B cell (primary cell): Measurements from ENCODE around the gene MS4A7.

ENCODE experiments used
- EZH2 ChIP-seq: IDR thresholded peaks from 2 replicates; pipeline ENCODE4 v1.6.1; 2012; ENCODE audit warnings: borderline replicate concordance, low read depth, mild to moderate bottlenecking, moderate library complexity, low read length; ENCODE audit not compliant: insufficient read depth, poor library complexity, severe bottlenecking
- TF ChIP-seq, protein P1 (sequence below): fragments of 200-600 bp; IDR thresholded peaks from one replicate; pipeline ENCODE4 v1.8.0; 2022; ENCODE audit warnings: antibody characterized with exemption, mild to moderate bottlenecking

GRCh38 chr11:60371386-60371785 lies 6.9 kb upstream of the MS4A7 start:
- TF ChIP-seq, protein P1, sequence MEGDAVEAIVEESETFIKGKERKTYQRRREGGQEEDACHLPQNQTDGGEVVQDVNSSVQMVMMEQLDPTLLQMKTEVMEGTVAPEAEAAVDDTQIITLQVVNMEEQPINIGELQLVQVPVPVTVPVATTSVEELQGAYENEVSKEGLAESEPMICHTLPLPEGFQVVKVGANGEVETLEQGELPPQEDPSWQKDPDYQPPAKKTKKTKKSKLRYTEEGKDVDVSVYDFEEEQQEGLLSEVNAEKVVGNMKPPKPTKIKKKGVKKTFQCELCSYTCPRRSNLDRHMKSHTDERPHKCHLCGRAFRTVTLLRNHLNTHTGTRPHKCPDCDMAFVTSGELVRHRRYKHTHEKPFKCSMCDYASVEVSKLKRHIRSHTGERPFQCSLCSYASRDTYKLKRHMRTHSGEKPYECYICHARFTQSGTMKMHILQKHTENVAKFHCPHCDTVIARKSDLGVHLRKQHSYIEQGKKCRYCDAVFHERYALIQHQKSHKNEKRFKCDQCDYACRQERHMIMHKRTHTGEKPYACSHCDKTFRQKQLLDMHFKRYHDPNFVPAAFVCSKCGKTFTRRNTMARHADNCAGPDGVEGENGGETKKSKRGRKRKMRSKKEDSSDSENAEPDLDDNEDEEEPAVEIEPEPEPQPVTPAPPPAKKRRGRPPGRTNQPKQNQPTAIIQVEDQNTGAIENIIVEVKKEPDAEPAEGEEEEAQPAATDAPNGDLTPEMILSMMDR: no peak
- TF ChIP-seq EZH2: no peak
